ENCODE data around the gene SDC3.

The SDC3 gene

DNA sequence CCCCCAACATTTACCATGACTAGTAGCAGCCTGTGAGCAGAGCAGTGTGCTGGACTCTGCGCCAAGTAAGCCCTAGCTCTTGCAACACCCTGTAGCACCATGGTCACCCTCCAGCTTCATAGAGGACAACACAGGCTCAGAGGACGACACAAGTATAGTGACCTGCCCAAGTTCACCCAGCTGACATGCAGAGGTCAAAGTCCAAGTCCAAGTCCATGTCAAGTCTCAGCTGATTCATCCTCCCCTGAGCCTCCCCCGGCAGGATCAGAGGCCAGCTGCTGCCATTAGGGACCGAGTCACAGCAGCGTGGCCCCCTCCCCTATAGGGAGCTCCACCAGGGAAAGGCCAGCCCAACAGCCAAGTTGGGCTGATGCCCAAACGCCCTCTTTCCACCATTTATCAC is 15.9 kb downstream of the SDC3 start:
- Histone ChIP-seq H3K36me3 (replicated peaks) (no peaks in the 10 kb centered on the region), H3K27ac (no peak overlapping the region), H3K4me3 (ENCODE audit: low read depth, low read length) (no peak overlapping the region), H3K27me3 (replicated peaks) (no peaks in the 10 kb centered on the region)
- no peak for TF ChIP-seq CTCF (IDR thresholded peaks at IDR 0.05; ENCODE audit: low read depth, low read length, missing control alignments)
- DNase-seq = no peak
- in situ Hi-C loops (cut with HindIII; ENCODE audit: low pct_ligation_motif_present, low sequenced_read_pairs) = no loop called here

GRCh38 chr1:30891227-30891552 is 17.4 kb downstream of the SDC3 start:
- in situ Hi-C loops (cut with HindIII; ENCODE audit: low pct_ligation_motif_present, low sequenced_read_pairs) = no loop called here
- Histone ChIP-seq H3K27me3 (replicated peaks) (no peaks in the 10 kb centered on the region), H3K36me3 (replicated peaks) (no peaks in the 10 kb centered on the region), H3K4me3 (ENCODE audit: low read depth, low read length) (no peak overlapping the region), H3K27ac (no peak overlapping the region)
- no peak for TF ChIP-seq CTCF (IDR thresholded peaks at IDR 0.05; ENCODE audit: low read depth, low read length, missing control alignments)
- no peak for DNase-seq

- in situ Hi-C loops (cut with HindIII; ENCODE audit: low pct_ligation_motif_present, low sequenced_read_pairs) = no loop called here
- H3K36me3 ChIP-seq (replicated peaks) = no peaks in the 10 kb centered on the region
- no peak overlapping the region for H3K4me3 ChIP-seq (ENCODE audit: low read depth, low read length)
- TF ChIP-seq CTCF (IDR thresholded peaks at IDR 0.05; ENCODE audit: low read depth, low read length, missing control alignments) = no peak
- no peak for DNase-seq
- no peak overlapping the region for H3K27ac ChIP-seq
- no peaks in the 10 kb centered on the region for H3K27me3 ChIP-seq (replicated peaks)
Measured at GRCh38 chr1:30890502-30891226, 17.9 kb downstream of the SDC3 start.

DNA sequence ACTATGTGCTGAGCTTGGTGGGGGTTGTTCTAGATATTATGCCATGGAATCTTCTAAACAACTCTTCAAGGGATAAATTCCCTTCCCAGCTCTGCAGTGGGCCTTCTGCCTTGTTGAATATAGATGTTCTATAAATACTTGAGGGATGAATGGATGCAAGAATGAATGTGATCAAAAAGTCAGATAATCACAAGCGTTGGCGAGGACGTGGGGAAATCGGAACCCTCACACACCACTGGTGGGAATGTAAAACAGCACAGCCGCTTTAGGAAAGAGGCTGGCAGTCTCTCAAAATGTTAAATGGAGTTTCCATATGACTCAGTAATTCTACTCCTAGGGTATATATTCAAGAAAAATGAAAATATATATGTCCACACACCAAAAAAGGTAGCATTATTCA is 19.0 kb downstream of the SDC3 start:
- Histone ChIP-seq H3K36me3 (replicated peaks) (no peaks in the 10 kb centered on the region), H3K27ac (no peak overlapping the region), H3K27me3 (replicated peaks) (no peaks in the 10 kb centered on the region), H3K4me3 (ENCODE audit: low read depth, low read length) (no peak overlapping the region)
- no peak for TF ChIP-seq CTCF (IDR thresholded peaks at IDR 0.05; ENCODE audit: low read depth, low read length, missing control alignments)
- no peak for DNase-seq
- in situ Hi-C loops (cut with HindIII; ENCODE audit: low pct_ligation_motif_present, low sequenced_read_pairs) = no loop called here

DNA sequence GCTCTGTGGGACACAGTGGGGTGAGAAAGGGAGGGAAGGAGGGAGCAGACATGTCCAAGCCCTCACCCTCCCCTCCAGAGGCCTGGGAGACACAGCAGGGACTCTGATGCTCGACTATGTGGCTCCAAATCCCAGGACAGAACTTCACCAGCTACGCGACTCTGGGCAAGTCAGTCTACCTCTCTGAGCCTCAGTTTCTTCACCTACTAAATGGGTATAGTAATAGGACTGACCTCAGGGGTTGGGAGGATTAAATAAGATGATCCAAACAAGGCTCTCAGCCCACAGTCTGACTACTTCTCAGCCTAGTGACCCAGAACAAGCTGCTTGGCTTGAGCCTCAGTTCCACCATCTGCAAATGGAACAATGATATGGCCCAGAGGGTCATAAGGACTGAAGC is 19.6 kb downstream of the SDC3 start:
- Histone ChIP-seq H3K27ac (no peak overlapping the region), H3K36me3 (replicated peaks) (no peaks in the 10 kb centered on the region), H3K4me3 (ENCODE audit: low read depth, low read length) (no peak overlapping the region), H3K27me3 (replicated peaks) (no peaks in the 10 kb centered on the region)
- no peak for DNase-seq
- TF ChIP-seq CTCF (IDR thresholded peaks at IDR 0.05; ENCODE audit: low read depth, low read length, missing control alignments) = no peak
- in situ Hi-C loops (cut with HindIII; ENCODE audit: low pct_ligation_motif_present, low sequenced_read_pairs) = no loop called here

- H3K36me3 ChIP-seq (replicated peaks) = no peaks in the 10 kb centered on the region
- no peak overlapping the region for H3K4me3 ChIP-seq (ENCODE audit: low read depth, low read length)
- no peak for TF ChIP-seq CTCF (IDR thresholded peaks at IDR 0.05; ENCODE audit: low read depth, low read length, missing control alignments)
- no peak overlapping the region for H3K27ac ChIP-seq
- in situ Hi-C loops (cut with HindIII; ENCODE audit: low pct_ligation_motif_present, low sequenced_read_pairs) = no loop called here
- peak; percentile 66 for DNase-seq
- no peaks in the 10 kb centered on the region for H3K27me3 ChIP-seq (replicated peaks)
Measured at GRCh38 chr1:30888391-30888790, 20.2 kb downstream of the SDC3 start.

Measured in brain microvascular endothelial cell (primary cell).